Endothelial cell of umbilical vein (primary cell): ENCODE measurements around the gene MACROD2. TPM values are rescaled to one million over a fixed set of nuclear protein-coding genes. Genes with fewer than 3 reads are reported as not detected.

ENCODE experiments used
- BruUV-seq: library from RNA; stranded (reverse); fragments of 400-500 nt; replicated peaks from 2 replicates; lab custom pipeline; 2021; lab: Mats Ljungman, UMichigan
- CTCF ChIA-PET: fragments of 300-600, 350-600 bp; sonication (Branson Sonifier 250); formaldehyde crosslinking; loops from one replicate; lab custom pipeline; 2021; ENCODE audit warnings: antibody characterized with exemption, inconsistent platforms; lab: Charles Lee
- POLR2A ChIA-PET: fragments of 300-600, 350-600 bp; sonication (Branson Sonifier 250); formaldehyde crosslinking; loops from one replicate; lab custom pipeline; 2021; ENCODE audit warnings: antibody characterized with exemption, inconsistent platforms; lab: Charles Lee
- DNase-seq: peaks from one replicate; pipeline ENCODE4 v3.0.0-alpha.2; 2011; ENCODE audit warnings: low read depth, low spot score
- FAIRE-seq: peaks from 2 replicates; lab custom pipeline; 2011; peaks lifted over from hg19 to GRCh38; lab: Jason Lieb, UNC
- H2AFZ ChIP-seq: 2 replicates; pipeline ENCODE4 v1.6.0; 2012; ENCODE audit warnings: low read depth, low read length, control low read depth, inconsistent platforms
- H3K27ac ChIP-seq: 2 replicates; pipeline ENCODE4 v1.5.1; 2011; ENCODE audit warnings: low read depth, mild to moderate bottlenecking, control low read depth, low read length, moderate library complexity; ENCODE audit not compliant: insufficient read depth
- H3K27me3 ChIP-seq, 2 experiments: 2 replicates each; pipeline versions ENCODE4 v1.6.0 to v1.6.1; 2011; ENCODE audit warnings: low read length in 2 of 2, mixed read lengths in 1 of 2; ENCODE audit not compliant: control insufficient read depth in 2 of 2, insufficient read depth in 2 of 2
- H3K36me3 ChIP-seq, 2 experiments: 2 replicates in 1 of 2; 3 replicates in 1 of 2; pipeline ENCODE4 v1.5.1; 2011; ENCODE audit warnings: low read length in 2 of 2, mild to moderate bottlenecking in 1 of 2, moderate library complexity in 1 of 2; ENCODE audit not compliant: control insufficient read depth in 2 of 2, insufficient read depth in 2 of 2; ENCODE audit errors: extremely low read depth in 1 of 2
- H3K4me1 ChIP-seq: 3 replicates; pipeline ENCODE4 v1.5.1; 2011; ENCODE audit warnings: mild to moderate bottlenecking, low read length; ENCODE audit not compliant: control insufficient read depth, insufficient read depth; ENCODE audit errors: extremely low read depth
- H3K4me2 ChIP-seq: 2 replicates; pipeline ENCODE4 v1.6.1; 2011; ENCODE audit warnings: low read length, control low read depth, mixed read lengths; ENCODE audit not compliant: insufficient read depth
- H3K4me3 ChIP-seq, 3 experiments: fragments of 200-600 bp in 1 of 3; sonication (generic), shearing (Covaris generic) in 1 of 3; replicated peaks in 1 of 3; 2 replicates each; pipeline ENCODE4 v1.5.1; 2011 to 2016; ENCODE audit warnings: control low read depth in 3 of 3, low read length in 3 of 3, mild to moderate bottlenecking in 2 of 3, inconsistent platforms in 1 of 3, low read depth in 1 of 3, moderate library complexity in 1 of 3; ENCODE audit not compliant: insufficient read depth in 1 of 3
- H3K79me2 ChIP-seq: 2 replicates; pipeline ENCODE4 v1.6.0; 2012; ENCODE audit warnings: low read length, inconsistent platforms; ENCODE audit not compliant: control insufficient read depth, insufficient read depth
- H3K9ac ChIP-seq: replicated peaks from 2 replicates; pipeline ENCODE3; 2011; ENCODE audit warnings: low read length, control low read depth; ENCODE audit not compliant: insufficient read depth; ENCODE audit errors: extremely low read depth
- H3K9me1 ChIP-seq: replicated peaks from 3 replicates; pipeline ENCODE4 v1.6.0; 2011; ENCODE audit warnings: mild to moderate bottlenecking, low read length; ENCODE audit not compliant: control insufficient read depth, insufficient read depth; ENCODE audit errors: extremely low read depth
- H3K9me3 ChIP-seq: replicated peaks from 2 replicates; pipeline ENCODE4 v1.5.1; 2012; ENCODE audit warnings: low read length, inconsistent platforms; ENCODE audit not compliant: control insufficient read depth, insufficient read depth
- H4K20me1 ChIP-seq: replicated peaks from 2 replicates; pipeline ENCODE3; 2011; ENCODE audit warnings: mild to moderate bottlenecking, low read length; ENCODE audit not compliant: control insufficient read depth, insufficient read depth; ENCODE audit errors: extremely low read depth
- CTCF ChIP-seq, 2 donors: IDR thresholded peaks; 1 replicate in 1 of 2; 2 replicates in 1 of 2; pipeline ENCODE4 v1.5.1; 2011; ENCODE audit warnings: low read length in 2 of 2, mild to moderate bottlenecking in 2 of 2, moderate library complexity in 2 of 2, control low read depth in 1 of 2, inconsistent platforms in 1 of 2, low read depth in 1 of 2; ENCODE audit not compliant: insufficient read depth in 1 of 2; ENCODE audit errors: extremely low read depth in 1 of 2
- EZH2 ChIP-seq: IDR thresholded peaks from 2 replicates; pipeline ENCODE4 v1.6.1; 2012; ENCODE audit warnings: borderline replicate concordance, low read depth, mild to moderate bottlenecking, moderate library complexity, low read length, inconsistent platforms; ENCODE audit not compliant: severe bottlenecking
- FOS ChIP-seq: IDR thresholded peaks from 2 replicates; pipeline ENCODE4 v1.6.1; 2011; ENCODE audit warnings: mild to moderate bottlenecking, low read length, moderate library complexity, borderline replicate concordance; ENCODE audit not compliant: insufficient read depth
- GATA2 ChIP-seq: IDR thresholded peaks from 2 replicates; pipeline ENCODE4 v1.7.0; 2011; ENCODE audit warnings: low read depth, mild to moderate bottlenecking, moderate library complexity, mixed read lengths, low read length; ENCODE audit not compliant: insufficient read length, insufficient read depth
- JUN ChIP-seq: IDR thresholded peaks from 2 replicates; pipeline ENCODE4 v1.6.1; 2011; ENCODE audit warnings: borderline replicate concordance, low read depth; ENCODE audit not compliant: insufficient read length, insufficient read depth
- MAX ChIP-seq: IDR thresholded peaks from 2 replicates; pipeline ENCODE4 v1.6.1; 2011; ENCODE audit not compliant: insufficient read depth, insufficient read length
- MYC ChIP-seq: IDR thresholded peaks from one replicate; pipeline ENCODE4 v1.6.1; 2011; ENCODE audit warnings: mild to moderate bottlenecking, low read depth, low read length
- POLR2A ChIP-seq: IDR thresholded peaks from 2 replicates; pipeline ENCODE4 v1.6.1; 2012; ENCODE audit warnings: low read depth, mild to moderate bottlenecking, control low read depth, low read length
- POLR2AphosphoS5 ChIP-seq: IDR thresholded peaks from 2 replicates; pipeline ENCODE4 v1.6.1; 2012; ENCODE audit warnings: low read depth, mild to moderate bottlenecking, control low read depth, low read length, moderate library complexity; ENCODE audit not compliant: insufficient read depth
- dilution Hi-C: fragments of 300-500 bp; cut with MboI; formaldehyde crosslinking; loops from one replicate; pipeline ENCODE4 v1.15.0; 2019; ENCODE audit warnings: low sequenced_read_pairs; ENCODE audit not compliant: extremely low pct_ligation_motif_present
- intact Hi-C: fragments of 100-400 bp; cut with micrococcal nuclease; formaldehyde crosslinking; loops from one replicate; pipeline ENCODE4 v1.10.0; 2022
- polyA plus RNA-seq, 4 experiments: library from polyadenylated mRNA; depleted of rRNA in 3 of 4; stranded (reverse) in 3 of 4; unstranded in 1 of 4; fragments of >200 nt; gene quantifications; 2 replicates each; pipeline versions ENCODE4 v1.2.1 to v1.2.3, GENCODE V29; 2011 to 2012; ENCODE audit warnings: missing spikeins in 1 of 4
- total RNA-seq: library from RNA; stranded (reverse); gene quantifications from 2 replicates; pipeline ENCODE4 v1.2.3, GENCODE V29; 2021

MACROD2 gene
- total and polyA plus RNA-seq, 2 donors (not counting 3 experiments of a cell fraction or from before 2014, with no cell fraction given) = 0.11 to 0.73 TPM

- H3K27ac ChIP-seq = no peak overlapping the region
- CTCF ChIA-PET = no interaction called here
- intact Hi-C loops (no loop called here), dilution Hi-C loops (no loop called here)
- H3K79me2 ChIP-seq = no peaks in the 10 kb centered on the region
- no peak overlapping the region for H2AFZ ChIP-seq
- H3K9ac ChIP-seq = no peak overlapping the region
- no peaks in the 10 kb centered on the region for H4K20me1 ChIP-seq
- no peaks in the 10 kb centered on the region for H3K36me3 ChIP-seq
- H3K4me2 ChIP-seq = no peak overlapping the region
- POLR2A ChIA-PET = no interaction called here
- TF ChIP-seq POLR2A (no peak), POLR2AphosphoS5 (no peak), JUN (no peak), GATA2 (no peak), FOS (no peak), CTCF (IDR thresholded peaks at IDR 0.05; ENCODE audit: extremely low read depth in 1 of 2, insufficient read depth in 1 of 2, low read depth in 1 of 2, low read length in 2 of 2) (no peak), EZH2 (no peak), MAX (no peak), MYC (no peak)
- FAIRE-seq = no peak
- DNase-seq = no peak
- no TSS peak for BruUV-seq
- no peaks in the 10 kb centered on the region for H3K9me1 ChIP-seq
- no peaks in the 10 kb centered on the region for H3K4me1 ChIP-seq
- no peaks in the 10 kb centered on the region for H3K9me3 ChIP-seq
- H3K4me3 ChIP-seq = no peak overlapping the region
- no peaks in the 10 kb centered on the region for H3K27me3 ChIP-seq
Measured at GRCh38 chr20:14751191-14751590, 755.9 kb downstream of the MACROD2 start.
